K562 (cell line): ENCODE measurements around the gene SLC12A9. TPM values are rescaled to one million over a fixed set of nuclear protein-coding genes. Genes with fewer than 3 reads are reported as not detected.

Experiments used
- CHCHD3 ChIP-seq: fragments of 250-450 bp; sonication (Bioruptor Pico); IDR thresholded peaks from 2 replicates; pipeline ENCODE4 v2.1.2; 2022; ENCODE audit warnings: mild to moderate bottlenecking
- ESRRA ChIP-seq: fragments of 450-650 bp; IDR thresholded peaks from 2 replicates; pipeline ENCODE4 v1.6.1; 2014; ENCODE audit warnings: low read depth, mild to moderate bottlenecking, moderate library complexity, borderline replicate concordance
- POLR3A ChIP-seq: IDR thresholded peaks from 2 replicates; pipeline ENCODE4 v1.6.1; 2011; ENCODE audit warnings: borderline replicate concordance, mild to moderate bottlenecking, moderate library complexity; ENCODE audit not compliant: insufficient read length, insufficient read depth; ENCODE audit errors: extremely low read depth
- PRPF4 ChIP-seq: fragments of 200-400 bp; formaldehyde crosslinking; IDR thresholded peaks from one replicate; pipeline ENCODE4 v1.6.1; 2017; ENCODE audit warnings: low read length, low read depth, mild to moderate bottlenecking; ENCODE audit not compliant: insufficient read depth, poor library complexity, severe bottlenecking
- SIRT6 ChIP-seq: IDR thresholded peaks from one replicate; pipeline ENCODE4 v1.6.1; 2012; ENCODE audit warnings: low read depth, mild to moderate bottlenecking, control low read depth, inconsistent platforms, low read length, moderate library complexity
- SMAD2 ChIP-seq: fragments of 150-350 bp; IDR thresholded peaks from 2 replicates; pipeline ENCODE4 v1.6.1; 2014; ENCODE audit warnings: low read depth, mild to moderate bottlenecking, low read length
- XRCC4 ChIP-seq: IDR thresholded peaks from one replicate; pipeline ENCODE4 v1.6.1; 2011; ENCODE audit not compliant: insufficient read depth, insufficient read length; ENCODE audit errors: extremely low read depth
- polyA plus RNA-seq, 8 experiments: library from polyadenylated mRNA; depleted of rRNA in 4 of 8; stranded (reverse) in 5 of 8; unstranded in 3 of 8; fragments of >200 nt; fragmentation: Nextera tagmentation in 2 of 8; fragmentation: Illumina TruSeq in 1 of 8; extraction: Ambion mirVana in 2 of 8; extraction: Trizol in 1 of 8; gene quantifications; 2 replicates each; pipeline versions ENCODE4 v1.2.1 to v1.2.3, GENCODE V29; 2011 to 2014; ENCODE audit warnings: inconsistent platforms in 1 of 8, missing spikeins in 1 of 8
- total RNA-seq, 7 experiments: library from RNA; depleted of rRNA in 6 of 7; stranded (reverse); fragments of >200 nt in 6 of 7; fragmentation: Illumina TruSeq in 2 of 7; extraction: Trizol in 2 of 7; gene quantifications; 2 replicates each; pipeline versions ENCODE4 v1.2.1 to v1.2.3, GENCODE V29; 2011 to 2021; ENCODE audit warnings: low replicate concordance in 1 of 7
- TF ChIP-seq, protein P1 (sequence below): fragments of 250-450 bp; sonication (Bioruptor Pico); IDR thresholded peaks from 2 replicates; pipeline ENCODE4 v1.8.0; 2022; ENCODE audit warnings: inconsistent platforms
- TF ChIP-seq, protein P2 (sequence below): fragments of 250-450 bp; sonication (Bioruptor Pico); IDR thresholded peaks from 2 replicates; pipeline ENCODE4 v1.5.0; 2021
- TF ChIP-seq, protein P3 (sequence below): sonication (generic); formaldehyde crosslinking; IDR thresholded peaks from 2 replicates; pipeline ENCODE4 v1.8.1; 2023; ENCODE audit warnings: mild to moderate bottlenecking, missing genetic modification reagents
- TF ChIP-seq, protein P4 (sequence below): sonication (generic); formaldehyde crosslinking; IDR thresholded peaks from 2 replicates; pipeline ENCODE4 v1.8.0; 2022; ENCODE audit warnings: mild to moderate bottlenecking, missing genetic modification reagents
- TF ChIP-seq, protein P5 (sequence below): sonication (generic); formaldehyde crosslinking; IDR thresholded peaks from 2 replicates; pipeline ENCODE4 v1.8.0; 2023; ENCODE audit warnings: mild to moderate bottlenecking, missing genetic modification reagents

The SLC12A9 gene
- total and polyA plus RNA-seq, 9 of the 15 experiments (the other 6 are each of a cell fraction or from before 2014, with no cell fraction given) = 0.06 to 20.2 (median 10.7) TPM

DNA sequence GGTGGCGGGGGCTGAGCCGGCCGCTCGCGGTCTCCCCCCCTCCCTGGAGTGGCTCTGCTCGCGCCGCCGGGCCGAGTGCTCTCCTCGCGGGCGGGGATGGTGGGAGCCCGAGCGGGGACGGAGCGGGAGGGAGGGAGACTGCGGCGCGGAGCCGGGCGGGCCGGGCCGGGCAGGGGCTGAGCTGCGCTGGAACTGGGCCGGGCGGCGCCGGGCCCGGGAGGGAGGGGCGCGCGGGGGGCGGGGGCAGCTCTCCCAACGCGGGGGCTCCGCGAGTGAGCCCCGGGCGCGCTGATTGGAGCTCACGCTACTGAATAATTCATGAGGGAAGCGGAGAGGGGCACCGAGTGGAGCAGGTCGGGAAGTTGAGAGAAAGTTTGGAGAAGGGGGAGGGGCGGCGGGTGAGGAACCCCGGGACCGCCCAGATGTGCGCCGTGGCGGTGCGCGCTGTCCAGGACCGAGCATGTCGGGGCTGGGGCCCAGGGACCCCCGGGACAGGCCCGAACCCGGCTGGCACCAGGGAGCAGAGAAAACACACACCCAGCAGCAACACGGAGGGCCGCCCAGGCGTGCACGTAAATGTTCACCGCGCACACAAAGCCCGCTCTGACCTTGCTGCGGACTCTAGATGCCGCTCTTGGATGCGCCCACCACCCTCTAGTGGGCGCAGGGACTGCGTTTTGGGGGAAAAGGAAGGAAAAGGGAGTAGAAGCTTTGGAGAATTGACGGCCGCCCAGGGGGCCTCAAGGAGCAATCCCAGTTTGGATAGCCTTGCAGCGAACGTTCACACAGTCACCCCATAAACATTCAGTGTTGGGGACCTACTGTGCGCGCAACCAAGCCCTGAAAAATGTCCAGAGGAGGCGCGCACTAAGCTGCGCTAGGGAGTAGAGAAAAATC lies 24.9 kb upstream of the SLC12A9 start, which contains the start of gene EPHB4 (continued):
- TF ChIP-seq POLR3A = no peak
- TF ChIP-seq, protein P1, sequence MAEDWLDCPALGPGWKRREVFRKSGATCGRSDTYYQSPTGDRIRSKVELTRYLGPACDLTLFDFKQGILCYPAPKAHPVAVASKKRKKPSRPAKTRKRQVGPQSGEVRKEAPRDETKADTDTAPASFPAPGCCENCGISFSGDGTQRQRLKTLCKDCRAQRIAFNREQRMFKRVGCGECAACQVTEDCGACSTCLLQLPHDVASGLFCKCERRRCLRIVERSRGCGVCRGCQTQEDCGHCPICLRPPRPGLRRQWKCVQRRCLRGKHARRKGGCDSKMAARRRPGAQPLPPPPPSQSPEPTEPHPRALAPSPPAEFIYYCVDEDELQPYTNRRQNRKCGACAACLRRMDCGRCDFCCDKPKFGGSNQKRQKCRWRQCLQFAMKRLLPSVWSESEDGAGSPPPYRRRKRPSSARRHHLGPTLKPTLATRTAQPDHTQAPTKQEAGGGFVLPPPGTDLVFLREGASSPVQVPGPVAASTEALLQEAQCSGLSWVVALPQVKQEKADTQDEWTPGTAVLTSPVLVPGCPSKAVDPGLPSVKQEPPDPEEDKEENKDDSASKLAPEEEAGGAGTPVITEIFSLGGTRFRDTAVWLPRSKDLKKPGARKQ = no peak
- TF ChIP-seq CHCHD3 (CRISPR knock-in tag) = 0 out of 2 replicates have a peak, but pooled peaks have one; percentile 33
- TF ChIP-seq, protein P2, sequence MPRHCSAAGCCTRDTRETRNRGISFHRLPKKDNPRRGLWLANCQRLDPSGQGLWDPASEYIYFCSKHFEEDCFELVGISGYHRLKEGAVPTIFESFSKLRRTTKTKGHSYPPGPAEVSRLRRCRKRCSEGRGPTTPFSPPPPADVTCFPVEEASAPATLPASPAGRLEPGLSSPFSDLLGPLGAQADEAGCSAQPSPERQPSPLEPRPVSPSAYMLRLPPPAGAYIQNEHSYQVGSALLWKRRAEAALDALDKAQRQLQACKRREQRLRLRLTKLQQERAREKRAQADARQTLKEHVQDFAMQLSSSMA = no peak
- no peak for TF ChIP-seq PRPF4
- peak; percentile 95 for TF ChIP-seq ESRRA
- TF ChIP-seq, protein P3, sequence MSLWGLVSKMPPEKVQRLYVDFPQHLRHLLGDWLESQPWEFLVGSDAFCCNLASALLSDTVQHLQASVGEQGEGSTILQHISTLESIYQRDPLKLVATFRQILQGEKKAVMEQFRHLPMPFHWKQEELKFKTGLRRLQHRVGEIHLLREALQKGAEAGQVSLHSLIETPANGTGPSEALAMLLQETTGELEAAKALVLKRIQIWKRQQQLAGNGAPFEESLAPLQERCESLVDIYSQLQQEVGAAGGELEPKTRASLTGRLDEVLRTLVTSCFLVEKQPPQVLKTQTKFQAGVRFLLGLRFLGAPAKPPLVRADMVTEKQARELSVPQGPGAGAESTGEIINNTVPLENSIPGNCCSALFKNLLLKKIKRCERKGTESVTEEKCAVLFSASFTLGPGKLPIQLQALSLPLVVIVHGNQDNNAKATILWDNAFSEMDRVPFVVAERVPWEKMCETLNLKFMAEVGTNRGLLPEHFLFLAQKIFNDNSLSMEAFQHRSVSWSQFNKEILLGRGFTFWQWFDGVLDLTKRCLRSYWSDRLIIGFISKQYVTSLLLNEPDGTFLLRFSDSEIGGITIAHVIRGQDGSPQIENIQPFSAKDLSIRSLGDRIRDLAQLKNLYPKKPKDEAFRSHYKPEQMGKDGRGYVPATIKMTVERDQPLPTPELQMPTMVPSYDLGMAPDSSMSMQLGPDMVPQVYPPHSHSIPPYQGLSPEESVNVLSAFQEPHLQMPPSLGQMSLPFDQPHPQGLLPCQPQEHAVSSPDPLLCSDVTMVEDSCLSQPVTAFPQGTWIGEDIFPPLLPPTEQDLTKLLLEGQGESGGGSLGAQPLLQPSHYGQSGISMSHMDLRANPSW = no peak
- no peak for TF ChIP-seq SIRT6
- TF ChIP-seq SMAD2 = no peak
- TF ChIP-seq, protein P4, sequence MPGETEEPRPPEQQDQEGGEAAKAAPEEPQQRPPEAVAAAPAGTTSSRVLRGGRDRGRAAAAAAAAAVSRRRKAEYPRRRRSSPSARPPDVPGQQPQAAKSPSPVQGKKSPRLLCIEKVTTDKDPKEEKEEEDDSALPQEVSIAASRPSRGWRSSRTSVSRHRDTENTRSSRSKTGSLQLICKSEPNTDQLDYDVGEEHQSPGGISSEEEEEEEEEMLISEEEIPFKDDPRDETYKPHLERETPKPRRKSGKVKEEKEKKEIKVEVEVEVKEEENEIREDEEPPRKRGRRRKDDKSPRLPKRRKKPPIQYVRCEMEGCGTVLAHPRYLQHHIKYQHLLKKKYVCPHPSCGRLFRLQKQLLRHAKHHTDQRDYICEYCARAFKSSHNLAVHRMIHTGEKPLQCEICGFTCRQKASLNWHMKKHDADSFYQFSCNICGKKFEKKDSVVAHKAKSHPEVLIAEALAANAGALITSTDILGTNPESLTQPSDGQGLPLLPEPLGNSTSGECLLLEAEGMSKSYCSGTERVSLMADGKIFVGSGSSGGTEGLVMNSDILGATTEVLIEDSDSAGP (CRISPR knock-in tag) = no peak
- TF ChIP-seq XRCC4 = no peak
- TF ChIP-seq, protein P5, sequence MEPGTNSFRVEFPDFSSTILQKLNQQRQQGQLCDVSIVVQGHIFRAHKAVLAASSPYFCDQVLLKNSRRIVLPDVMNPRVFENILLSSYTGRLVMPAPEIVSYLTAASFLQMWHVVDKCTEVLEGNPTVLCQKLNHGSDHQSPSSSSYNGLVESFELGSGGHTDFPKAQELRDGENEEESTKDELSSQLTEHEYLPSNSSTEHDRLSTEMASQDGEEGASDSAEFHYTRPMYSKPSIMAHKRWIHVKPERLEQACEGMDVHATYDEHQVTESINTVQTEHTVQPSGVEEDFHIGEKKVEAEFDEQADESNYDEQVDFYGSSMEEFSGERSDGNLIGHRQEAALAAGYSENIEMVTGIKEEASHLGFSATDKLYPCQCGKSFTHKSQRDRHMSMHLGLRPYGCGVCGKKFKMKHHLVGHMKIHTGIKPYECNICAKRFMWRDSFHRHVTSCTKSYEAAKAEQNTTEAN = 0 out of 2 replicates have a peak, but pooled peaks have one; percentile 57
